Keratinocyte (primary cell): ENCODE measurements around the gene CCDC197.

ENCODE experiments used
- CTCF ChIP-seq, 3 experiments: IDR thresholded peaks in 1 of 3; conservative IDR thresholded peaks in 1 of 3; optimal IDR thresholded peaks in 1 of 3; 2 replicates in 2 of 3; 3 replicates in 1 of 3; pipeline versions ENCODE3 to v1.5.1; 2011; ENCODE audit warnings: low read length in 3 of 3, mild to moderate bottlenecking in 3 of 3, moderate library complexity in 2 of 3, control low read depth in 1 of 3, inconsistent platforms in 1 of 3; ENCODE audit not compliant: insufficient read depth in 2 of 3; ENCODE audit errors: extremely low read depth in 1 of 3
- EZH2 ChIP-seq: IDR thresholded peaks from one replicate; pipeline ENCODE4 v1.6.1; 2012; ENCODE audit warnings: inconsistent platforms, mild to moderate bottlenecking, low read length, moderate library complexity

- TF ChIP-seq CTCF (optimal IDR thresholded peaks at IDR 0.05 in 1 of 3, IDR thresholded peaks at IDR 0.05 in 1 of 3, conservative IDR thresholded peaks at IDR 0.05 in 1 of 3; ENCODE audit: extremely low read depth in 1 of 3, insufficient read depth in 2 of 3, low read length in 3 of 3) (peak; percentile 93 to 100 (median 98)), EZH2 (no peak)
Measured at GRCh38 chr14:94001501-94002396, 4.6 kb downstream of the CCDC197 start.
